Activated CD4-positive, alpha-beta T cell treated with anti-CD3 and anti-CD28 coated beads for 4 hours (primary cell): Measurements from ENCODE around the gene ALOX5.
"Not testable (repeated sequence)": the region's sequence is repeated elsewhere in the genome, so short reads cannot be mapped to it uniquely, and the experiment has no call there.

Source experiments
- DNase-seq, 2 donors: peaks; one replicate each; pipeline ENCODE4 v3.0.0-alpha.2; 2020

Gene ALOX5

GRCh38 chr10:45373576-45374349, at the start of gene ALOX5:
Gene ALOX5, plus strand, starts transcription at chr10:45374216. Its CDS starts 64 bp downstream, at chr10:45374280.
- DNase-seq: peak; percentile 16 to 46

- DNase-seq: no peak
Observed at GRCh38 chr10:45325116-45325515, 48.9 kb upstream of the ALOX5 start.

- not testable (repeated sequence) for DNase-seq
Observed at GRCh38 chr10:45326864-45327263, 47.2 kb upstream of the ALOX5 start.

GRCh38 chr10:45331824-45332223, 42.2 kb upstream of the ALOX5 start:
- DNase-seq: not testable (repeated sequence)

- DNase-seq: no peak
Observed at GRCh38 chr10:45339894-45340293, 34.1 kb upstream of the ALOX5 start.

- DNase-seq: not testable (repeated sequence)
Observed at GRCh38 chr10:45340420-45340819, 33.6 kb upstream of the ALOX5 start.

- not testable (repeated sequence) for DNase-seq
Observed at GRCh38 chr10:45346652-45347335, 27.2 kb upstream of the ALOX5 start.

GRCh38 chr10:45347464-45347863, 26.6 kb upstream of the ALOX5 start:
- not testable (repeated sequence) for DNase-seq

GRCh38 chr10:45348196-45348765, 25.7 kb upstream of the ALOX5 start:
- not testable (repeated sequence) for DNase-seq

GRCh38 chr10:45353186-45353585, 20.8 kb upstream of the ALOX5 start:
- no peak for DNase-seq

- DNase-seq: no peak
Observed at GRCh38 chr10:45354261-45354660, 19.8 kb upstream of the ALOX5 start.

- no peak for DNase-seq
Observed at GRCh38 chr10:45355494-45355893, 18.5 kb upstream of the ALOX5 start.

GRCh38 chr10:45358961-45359360, 15.1 kb upstream of the ALOX5 start:
- not testable (repeated sequence) for DNase-seq

GRCh38 chr10:45361983-45362799, 11.8 kb upstream of the ALOX5 start:
- not testable (repeated sequence) for DNase-seq

GRCh38 chr10:45367643-45368042, 6.4 kb upstream of the ALOX5 start:
- DNase-seq: not testable (repeated sequence)

- DNase-seq: no peak
Observed at GRCh38 chr10:45368181-45368580, 5.8 kb upstream of the ALOX5 start.

- DNase-seq: no peak
Observed at GRCh38 chr10:45370202-45370955, 3.6 kb upstream of the ALOX5 start.

- no peak for DNase-seq
Observed at GRCh38 chr10:45371560-45371959, 2.5 kb upstream of the ALOX5 start.

- no peak for DNase-seq
Observed at GRCh38 chr10:45372251-45372951, 1.6 kb upstream of the ALOX5 start.

- peak; percentile 20 to 45 for DNase-seq
Observed at GRCh38 chr10:45373003-45373575, 927 bp upstream of the ALOX5 start.
